GM20431 (cell line): ENCODE measurements around the gene WDR31.
"Not testable (repeated sequence)": the region's sequence is repeated elsewhere in the genome, so short reads cannot be mapped to it uniquely, and the experiment has no call there.

Experiments
- in situ Hi-C: fragments of 300-500 bp; cut with MseI, MboI; formaldehyde crosslinking; loops from one replicate; pipeline ENCODE4 v1.15.0; 2020; ENCODE audit warnings: low sequenced_read_pairs; ENCODE audit not compliant: unreplicated experiment

Gene WDR31

DNA sequence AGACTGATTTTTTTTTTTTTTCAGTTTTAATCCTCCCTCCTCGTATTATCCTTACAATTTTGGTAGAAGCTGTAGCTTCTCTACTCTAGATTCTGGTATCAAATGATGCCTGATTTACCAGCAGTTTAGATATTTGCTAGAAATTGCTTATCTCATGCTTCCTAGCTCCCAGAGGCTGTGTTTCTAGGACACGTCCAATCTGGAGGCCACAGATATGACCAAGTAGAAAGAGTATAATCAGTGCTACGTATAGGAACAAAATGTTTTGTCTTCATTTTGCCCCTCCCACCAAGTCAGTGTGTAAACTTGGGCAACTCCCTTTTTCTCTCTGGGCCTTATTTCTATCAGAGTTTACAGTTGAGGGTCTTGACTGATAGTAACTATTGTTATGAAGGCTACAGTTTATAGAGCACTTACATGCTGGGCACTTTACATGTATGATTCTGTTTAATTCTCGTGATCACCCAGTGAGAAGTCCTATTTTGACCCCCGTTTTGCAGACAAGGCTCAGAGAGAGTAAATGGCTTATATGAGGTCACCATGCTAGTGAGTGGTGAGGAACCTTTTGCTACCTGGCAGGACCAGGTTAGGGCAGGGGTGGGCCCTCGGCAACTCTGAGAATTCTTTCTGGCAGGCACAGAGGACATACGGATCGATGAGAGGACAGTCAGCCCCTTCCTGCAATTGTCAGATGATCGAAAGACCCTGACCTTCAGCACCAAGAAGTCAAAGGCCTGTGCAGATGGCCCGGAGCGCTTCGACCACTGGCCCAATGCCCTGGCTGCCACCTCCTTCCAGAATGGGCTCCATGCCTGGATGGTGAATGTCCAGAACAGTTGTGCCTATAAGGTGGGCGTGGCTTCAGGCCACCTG lies 29.1 kb upstream of the WDR31 start:
- in situ Hi-C loops = no loop called here

DNA sequence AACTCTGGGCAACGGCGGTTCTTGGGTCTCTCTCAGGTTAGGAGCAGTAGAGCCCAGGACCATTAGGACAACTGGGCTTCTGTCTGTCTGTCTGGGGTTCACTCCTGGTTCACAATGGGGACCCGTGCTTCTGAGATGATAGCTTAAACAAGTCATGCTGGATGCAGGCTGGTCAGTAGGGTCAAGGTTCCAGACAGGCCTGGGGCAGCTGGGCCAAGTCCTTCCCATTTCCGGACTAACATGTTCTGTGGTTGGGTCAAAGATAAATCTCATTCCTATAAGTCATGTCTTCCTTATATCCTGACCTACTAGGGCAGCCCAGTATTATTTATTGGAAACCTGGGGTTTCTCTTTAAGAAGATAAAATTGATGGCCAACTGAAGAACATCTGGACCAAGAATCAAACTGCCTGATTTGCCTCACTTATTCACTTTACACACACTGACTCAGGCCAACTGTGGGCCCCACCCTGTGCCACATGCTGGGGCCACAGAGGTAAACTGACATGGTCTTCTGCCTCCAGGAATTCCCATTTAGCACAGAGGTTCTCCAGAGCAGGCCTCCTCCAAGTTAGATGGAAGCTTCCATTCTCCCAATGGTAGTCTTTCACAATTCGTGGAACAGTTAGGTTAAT lies 28.4 kb upstream of the WDR31 start:
- in situ Hi-C loops = no loop called here

DNA sequence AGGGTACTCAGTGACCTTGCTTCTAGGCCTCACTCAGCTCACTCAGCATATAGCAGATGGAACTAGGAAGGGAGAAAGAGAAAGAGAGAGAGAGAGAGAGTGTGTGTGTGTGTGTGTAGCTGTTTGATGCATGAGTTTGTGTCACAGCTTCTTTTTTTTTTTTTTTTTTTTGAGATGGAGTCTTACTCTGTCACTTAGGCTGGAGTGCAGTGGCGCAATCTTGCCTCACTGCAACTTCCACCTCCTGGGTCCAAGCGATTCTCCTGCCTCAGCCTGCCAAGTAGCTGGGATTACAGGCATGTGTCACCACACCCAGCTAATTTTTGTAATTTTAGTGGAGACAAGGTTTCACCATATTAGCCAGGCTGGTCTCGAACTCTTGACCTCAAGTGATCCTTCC lies 25.6 kb upstream of the WDR31 start:
- in situ Hi-C loops = not testable (repeated sequence)

DNA sequence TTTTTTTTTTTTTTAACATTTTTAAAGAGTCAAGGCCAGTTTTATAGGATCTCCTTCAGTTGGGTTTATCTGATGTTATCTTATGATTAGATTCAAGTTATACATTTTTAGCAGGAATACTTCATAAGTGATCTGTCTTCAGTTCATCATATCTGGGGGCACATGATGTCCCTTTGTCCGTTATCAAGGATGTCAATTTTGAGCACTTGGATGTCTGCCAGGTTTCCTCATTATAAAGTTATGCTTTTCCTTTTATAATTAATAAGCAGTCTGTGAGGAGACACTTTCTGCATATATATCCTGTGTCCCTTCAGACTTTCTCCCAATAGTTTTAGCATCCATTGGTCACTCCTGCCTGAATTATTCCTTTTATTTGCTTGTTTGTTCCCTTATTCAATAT lies 24.9 kb upstream of the WDR31 start:
- in situ Hi-C loops = no loop called here

DNA sequence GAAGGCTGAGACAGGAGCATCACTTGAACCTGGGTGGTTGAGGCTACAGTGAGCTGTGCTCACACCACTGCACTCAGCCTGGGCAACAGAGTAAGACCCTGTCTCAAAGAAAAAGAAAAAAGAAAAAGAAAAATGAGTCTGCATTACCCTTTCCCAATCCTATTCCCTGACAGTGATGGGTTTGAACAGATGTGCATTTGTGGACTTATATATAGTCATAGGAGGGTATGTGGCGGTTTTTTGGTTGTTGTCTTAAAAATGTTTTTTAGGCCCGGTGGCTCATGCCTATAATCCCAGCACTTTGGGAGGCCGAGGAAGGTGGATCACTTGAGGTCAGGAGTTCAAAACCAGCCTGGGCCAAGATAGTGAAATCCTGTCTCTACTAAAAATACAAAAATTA lies 23.3 kb upstream of the WDR31 start:
- in situ Hi-C loops = no loop called here

DNA sequence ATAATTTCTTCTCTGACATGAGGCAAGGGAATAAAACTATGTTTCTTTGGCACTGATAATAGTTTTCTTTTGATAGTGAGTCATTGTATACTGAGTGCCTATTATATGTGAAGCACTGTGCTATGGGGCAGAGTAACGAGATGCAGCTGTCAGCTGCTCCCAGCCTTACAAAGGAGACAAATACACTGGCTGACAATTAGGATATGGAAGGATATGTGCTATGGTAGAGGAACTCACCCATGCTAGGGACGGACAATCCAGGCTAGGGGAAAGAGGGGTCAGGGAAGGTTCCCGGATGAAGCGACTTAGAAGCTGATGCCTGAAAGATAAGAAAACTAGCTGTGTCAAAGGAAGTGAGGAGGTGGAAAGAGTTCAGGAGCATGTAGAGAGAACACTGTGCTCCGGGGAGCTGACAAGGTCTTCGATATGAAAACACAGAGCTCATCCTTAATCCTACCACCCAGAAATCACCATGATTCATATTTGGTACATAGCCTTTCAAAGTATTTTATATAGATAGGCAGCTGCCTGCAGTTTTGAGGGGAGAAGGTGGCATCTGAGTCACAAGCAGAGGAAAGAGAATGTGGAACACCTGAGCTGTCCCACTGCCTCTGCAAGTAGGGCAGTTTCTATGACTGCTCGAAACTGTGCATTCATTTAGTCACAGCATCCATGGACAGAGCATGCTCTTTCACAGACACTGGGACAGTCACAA lies 21.4 kb upstream of the WDR31 start:
- in situ Hi-C loops = no loop called here

DNA sequence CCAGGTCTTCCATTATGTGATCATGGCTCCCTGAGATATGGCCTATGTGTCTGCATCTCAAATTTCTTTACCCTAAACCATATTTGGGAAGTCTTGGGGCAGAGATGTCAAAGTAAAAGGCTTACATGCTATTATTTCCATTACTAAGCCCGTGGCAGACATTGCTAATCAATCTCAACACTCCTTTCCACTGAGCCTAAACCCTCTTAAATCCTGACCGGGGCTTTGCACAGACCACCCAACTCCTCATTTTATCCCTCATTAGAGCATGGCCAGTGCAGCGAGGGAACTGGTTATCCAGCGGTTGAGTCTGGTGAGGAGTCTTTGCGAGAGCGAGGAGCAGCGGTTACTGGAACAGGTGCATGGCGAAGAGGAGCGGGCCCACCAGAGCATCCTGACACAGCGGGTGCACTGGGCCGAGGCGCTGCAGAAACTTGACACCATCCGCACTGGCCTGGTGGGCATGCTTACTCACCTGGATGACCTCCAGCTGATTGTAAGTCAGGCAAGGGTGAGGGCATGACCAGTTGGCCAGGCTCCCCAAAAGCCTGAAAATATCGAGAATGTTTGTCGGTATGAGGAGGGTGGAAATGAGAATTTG lies 20.3 kb upstream of the WDR31 start:
- in situ Hi-C loops = no loop called here

DNA sequence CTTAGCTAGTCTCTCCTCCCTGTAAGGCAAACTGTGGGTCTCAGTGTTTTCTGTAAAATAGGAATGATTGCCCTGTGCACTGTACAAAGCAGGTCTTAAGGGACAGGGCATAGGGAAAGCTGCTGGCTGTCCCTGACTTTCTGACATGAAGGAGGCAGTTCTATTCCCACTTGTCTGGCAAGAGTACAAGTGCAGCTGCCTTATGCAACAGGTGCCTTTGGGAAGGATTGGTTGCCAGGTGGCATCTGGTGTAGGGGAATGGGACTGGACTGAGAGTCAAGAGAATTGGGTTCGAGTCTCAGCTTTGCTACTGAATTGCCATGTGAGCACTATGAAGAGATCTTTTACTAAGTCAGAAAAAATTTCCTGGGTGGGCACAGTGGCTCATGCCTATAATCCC lies 19.3 kb upstream of the WDR31 start:
- in situ Hi-C loops = no loop called here

DNA sequence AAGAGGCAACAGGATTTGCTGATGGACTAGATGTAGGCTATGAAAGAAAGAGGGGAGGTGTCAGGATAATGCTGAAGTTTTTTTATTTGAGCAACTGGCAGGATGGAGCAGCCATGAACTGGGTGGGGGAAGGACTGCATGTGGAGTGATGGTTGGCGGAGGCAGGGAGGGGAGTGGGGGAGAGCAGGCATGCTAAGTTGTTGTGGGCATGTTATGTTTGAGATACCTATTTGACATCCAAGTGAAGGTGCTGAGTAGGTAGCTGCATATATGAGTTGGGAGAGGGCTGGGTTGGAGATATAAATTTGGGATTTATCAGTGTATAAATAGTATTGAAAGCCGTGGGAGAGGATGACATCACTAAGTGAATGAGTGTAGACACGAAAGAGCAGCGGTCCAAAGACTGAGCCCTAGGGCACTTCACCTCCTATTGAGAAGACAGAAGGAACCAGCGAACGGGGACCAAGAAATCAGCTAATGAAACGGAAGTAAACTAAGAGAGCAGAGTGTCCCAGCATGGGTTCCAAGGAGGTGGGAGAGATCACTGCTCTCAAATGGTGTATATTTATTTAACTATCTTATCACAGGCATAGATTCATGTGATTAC lies 16.7 kb upstream of the WDR31 start:
- in situ Hi-C loops = no loop called here

DNA sequence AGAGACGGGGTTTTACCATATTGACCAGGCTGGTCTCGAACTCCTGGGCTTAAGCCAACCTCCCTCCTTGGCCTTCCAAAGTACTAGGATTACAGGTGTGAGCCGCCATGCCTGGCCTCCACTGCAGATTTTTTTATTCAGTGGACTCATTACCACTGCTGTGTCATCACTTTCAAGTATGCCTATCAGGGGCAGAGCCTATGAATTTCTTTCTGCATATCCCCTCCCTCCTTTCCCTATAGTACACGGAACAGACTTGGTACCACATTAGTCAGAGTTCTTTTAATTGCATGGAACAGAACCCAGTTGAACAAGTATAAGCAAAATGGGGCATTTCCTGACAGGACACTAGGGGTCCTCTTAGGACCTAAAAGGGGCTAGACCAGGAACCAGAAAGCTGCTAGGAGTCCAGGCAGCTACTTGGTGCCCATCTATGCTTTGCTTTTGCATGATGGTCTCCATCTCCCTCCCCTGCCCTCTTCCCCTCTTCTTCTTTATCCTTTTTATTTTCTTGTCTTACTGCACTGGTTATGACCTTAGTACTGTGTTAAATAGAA lies 15.0 kb upstream of the WDR31 start:
- in situ Hi-C loops = no loop called here

DNA sequence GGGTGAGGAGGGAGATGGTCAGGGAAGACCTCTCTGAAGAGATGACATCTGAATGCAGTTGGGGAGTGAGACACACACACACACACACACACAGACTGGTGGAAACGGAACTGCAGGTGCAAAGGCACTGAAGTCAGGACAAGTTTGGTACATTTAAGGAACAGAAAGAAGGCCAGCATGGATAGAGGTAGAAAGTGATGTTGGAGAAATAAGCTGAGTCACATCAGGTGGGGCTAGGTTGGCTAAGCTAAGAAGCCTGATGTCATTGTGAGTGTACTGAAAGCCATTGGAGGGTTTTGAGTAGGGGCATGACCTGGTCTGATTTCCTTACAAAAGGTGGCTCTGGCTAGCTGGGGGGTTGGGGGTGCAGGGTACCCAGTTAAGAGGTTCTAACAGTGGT lies 12.3 kb upstream of the WDR31 start:
- in situ Hi-C loops = no loop called here

DNA sequence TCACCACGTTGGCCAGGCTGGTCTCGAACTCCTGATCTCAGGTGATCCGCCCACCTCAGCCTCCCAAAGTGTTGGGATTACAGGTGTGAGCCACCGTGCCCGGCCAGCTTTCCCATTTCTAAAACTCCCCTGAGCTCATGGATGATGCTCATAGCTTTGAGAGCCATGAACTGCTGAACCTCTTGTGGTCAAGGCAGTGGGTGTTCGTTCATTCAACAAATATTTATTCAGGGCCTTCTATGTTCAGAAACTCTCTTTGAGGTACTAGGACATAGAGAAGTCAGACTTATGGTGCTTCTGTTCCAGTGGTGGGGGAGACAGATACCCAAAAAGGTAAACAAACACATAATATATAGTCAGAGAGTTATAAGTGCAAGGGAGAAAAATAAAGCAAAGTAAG lies 11.9 kb upstream of the WDR31 start:
- in situ Hi-C loops = no loop called here

DNA sequence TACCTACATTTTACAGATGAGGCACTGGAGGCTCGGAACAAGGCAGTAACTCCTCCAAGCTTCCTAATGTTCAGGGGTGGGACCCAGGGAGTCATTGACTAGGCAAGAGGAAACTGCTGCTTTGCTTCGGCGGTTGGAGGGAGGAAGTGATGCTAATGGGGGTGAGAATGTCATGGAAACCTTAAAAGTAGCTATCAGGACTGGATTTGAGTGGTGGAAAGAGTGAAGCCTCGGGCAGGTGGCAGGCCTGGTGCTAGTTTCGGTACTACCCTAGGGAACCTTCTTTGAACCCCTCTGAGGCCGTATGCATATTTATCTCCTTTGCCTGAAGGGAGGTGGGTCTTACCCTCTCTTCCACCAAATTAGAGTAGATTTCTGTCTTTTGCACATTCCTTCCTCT lies 10.9 kb upstream of the WDR31 start:
- in situ Hi-C loops = no loop called here

DNA sequence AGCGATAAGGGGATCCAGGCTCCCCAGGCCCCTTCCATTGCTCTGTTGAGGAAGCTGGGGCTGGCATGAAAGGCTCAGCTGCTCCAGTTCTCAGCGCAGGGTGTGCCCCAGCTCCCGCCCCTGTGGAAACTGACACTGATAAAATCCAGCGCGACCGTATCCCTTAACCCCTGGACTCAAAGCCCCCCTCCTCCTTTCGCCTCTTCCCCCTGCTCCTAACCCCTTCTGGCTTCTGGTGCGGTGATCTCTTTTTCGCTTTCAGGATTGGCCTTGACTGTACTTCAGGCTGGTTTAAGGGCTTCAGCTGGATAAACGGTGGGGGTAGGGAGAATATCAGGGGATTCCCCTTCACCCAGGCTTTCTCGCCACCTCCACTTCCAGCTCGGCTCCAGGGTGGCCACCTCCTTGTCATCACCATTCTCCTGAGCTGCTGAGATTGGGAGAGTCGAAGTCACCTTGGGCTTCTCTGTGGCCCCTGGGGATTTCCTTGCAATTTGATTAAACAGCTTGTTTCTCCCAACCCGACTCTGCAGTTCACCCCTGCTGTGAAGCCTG lies 10.1 kb upstream of the WDR31 start:
- in situ Hi-C loops = no loop called here

DNA sequence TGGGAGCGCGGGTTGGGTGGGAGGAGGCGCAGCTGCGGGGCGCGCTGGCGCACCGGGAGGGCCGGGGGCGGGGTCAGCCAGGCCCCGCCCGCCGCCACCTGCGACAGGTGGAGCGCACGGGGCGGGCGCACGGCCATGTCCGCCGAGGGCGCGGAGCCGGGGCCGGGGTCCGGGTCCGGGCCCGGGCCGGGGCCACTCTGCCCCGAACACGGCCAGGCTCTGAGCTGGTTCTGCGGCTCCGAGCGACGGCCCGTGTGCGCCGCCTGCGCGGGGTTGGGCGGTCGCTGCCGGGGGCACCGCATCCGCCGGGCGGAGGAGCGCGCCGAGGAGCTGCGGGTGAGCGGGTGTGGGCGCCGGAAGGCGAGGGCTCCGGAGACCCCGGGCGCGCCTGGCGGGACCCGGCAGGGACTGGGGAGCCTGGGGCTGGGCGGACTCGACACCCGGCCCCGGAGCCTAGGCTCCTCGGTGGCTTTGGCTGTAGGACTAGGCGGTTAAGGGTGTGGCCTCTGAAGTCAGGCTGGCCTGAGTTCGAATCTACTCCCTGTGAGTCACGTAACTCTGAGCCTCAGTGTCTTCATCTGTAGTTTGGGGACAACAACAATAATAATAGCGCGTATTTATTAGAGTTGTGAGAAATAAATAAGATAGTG lies 9.5 kb upstream of the WDR31 start, which contains the start of gene BSPRY:
TSS of gene BSPRY (plus strand) at position 97 of the 650 bp plus-strand sequence. CDS start at position 136, 39 bp downstream.
- in situ Hi-C loops = no loop called here

DNA sequence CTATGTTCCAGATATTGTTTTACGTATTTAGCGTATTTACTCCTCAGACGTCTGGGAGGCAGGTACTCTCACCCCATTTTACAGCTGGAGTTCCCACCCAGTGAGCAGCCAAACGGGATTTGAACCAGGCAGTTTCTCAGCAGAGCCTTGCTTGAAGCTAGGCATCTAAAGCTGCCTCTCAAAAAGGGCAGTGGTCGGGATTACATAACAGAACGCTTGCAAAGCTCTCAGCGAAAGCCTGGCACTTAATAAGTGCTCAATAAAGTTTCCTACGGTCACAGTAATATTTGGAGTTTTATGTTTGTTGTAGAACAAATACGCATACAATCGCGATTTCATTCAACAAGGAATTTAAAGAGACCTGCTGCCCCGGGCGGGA lies 9.0 kb upstream of the WDR31 start:
- in situ Hi-C loops = no loop called here

DNA sequence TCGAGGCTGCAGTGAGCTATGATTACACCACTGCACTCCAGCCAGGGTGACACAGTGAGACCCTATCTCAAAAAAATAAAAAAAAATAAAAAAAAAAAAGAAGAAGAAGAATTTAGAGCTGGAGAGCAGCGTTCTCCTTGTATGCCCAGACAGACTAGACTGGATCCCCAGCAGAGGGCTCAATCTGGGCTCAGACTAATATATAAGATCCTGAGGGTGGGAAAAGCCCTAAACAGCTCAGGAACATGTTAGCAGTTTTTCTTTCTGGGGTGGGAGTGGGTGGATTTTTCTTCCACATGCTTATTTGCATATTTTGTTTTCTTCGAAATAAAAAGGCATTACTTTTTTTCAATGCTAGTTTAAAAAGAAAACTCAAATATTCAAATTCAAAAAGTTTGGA lies 8.4 kb upstream of the WDR31 start:
- in situ Hi-C loops = no loop called here

DNA sequence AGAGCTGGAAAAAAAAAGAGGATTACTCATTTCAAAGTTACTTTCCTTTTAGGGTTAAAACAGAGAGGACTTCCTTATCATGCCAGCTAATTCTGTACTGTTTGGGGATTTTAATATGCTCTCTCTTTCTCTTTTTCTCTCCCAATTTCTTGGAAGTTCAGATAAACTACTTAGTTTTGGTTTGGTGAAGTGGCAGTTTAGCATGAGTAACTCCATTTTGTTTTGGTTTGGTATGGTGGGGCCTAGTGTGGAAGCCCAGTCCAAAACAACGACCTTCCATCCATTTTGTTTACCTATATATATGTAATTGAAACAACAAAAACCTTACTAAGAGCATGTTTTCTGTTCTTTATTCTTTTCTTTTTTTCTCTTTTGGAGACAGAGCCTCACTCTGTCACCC lies 5.6 kb upstream of the WDR31 start:
- in situ Hi-C loops = no loop called here

DNA sequence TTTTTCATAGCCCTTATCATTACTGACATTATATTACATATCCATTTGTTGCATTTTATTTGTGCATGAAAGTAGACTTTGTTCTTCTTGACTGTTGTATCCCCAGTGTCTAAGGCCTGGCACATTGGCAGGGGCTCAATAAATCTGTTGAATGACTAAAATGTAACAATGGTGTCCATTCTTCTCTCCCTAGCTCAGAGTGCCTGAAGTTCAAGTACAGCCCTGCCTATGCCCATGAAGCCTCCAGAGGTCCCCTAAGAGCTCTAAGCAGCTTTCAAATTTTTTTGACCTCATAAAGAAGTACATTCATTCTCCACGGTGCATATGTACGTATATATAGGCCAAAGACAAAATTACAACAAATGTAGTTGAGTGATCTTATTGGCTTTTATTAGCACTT lies 5.1 kb upstream of the WDR31 start:
- in situ Hi-C loops = no loop called here
